ENCODE results near the gene MUC5AC.
"Not testable (repeated sequence)": the region's sequence is repeated elsewhere in the genome, so short reads cannot be mapped to it uniquely, and the experiment has no call there.

Gene MUC5AC

GRCh38 chr11:1236316-1237127, 78.8 kb downstream of the MUC5AC start:
- DNase-seq (ENCODE audit: low read depth): no peak

GRCh38 chr11:1237128-1237580, 79.4 kb downstream of the MUC5AC start:
- DNase-seq (ENCODE audit: low read depth): no peak

- DNase-seq (ENCODE audit: low read depth): no peak
Observed at GRCh38 chr11:1237851-1238250, 80.1 kb downstream of the MUC5AC start.

- DNase-seq (ENCODE audit: low read depth): no peak
Observed at GRCh38 chr11:1238767-1239595, 81.2 kb downstream of the MUC5AC start.

GRCh38 chr11:1239596-1240205, 81.9 kb downstream of the MUC5AC start:
- DNase-seq (ENCODE audit: low read depth): no peak

GRCh38 chr11:1240771-1241170, 83.0 kb downstream of the MUC5AC start:
- no peak for DNase-seq (ENCODE audit: low read depth)

- DNase-seq (ENCODE audit: low read depth): no peak
Observed at GRCh38 chr11:1241706-1242105, 84.0 kb downstream of the MUC5AC start.

GRCh38 chr11:1242289-1242688, 84.5 kb downstream of the MUC5AC start:
- DNase-seq (ENCODE audit: low read depth): no peak

- DNase-seq (ENCODE audit: low read depth): not testable (repeated sequence)
Observed at GRCh38 chr11:1242751-1243150, 85.0 kb downstream of the MUC5AC start.

GRCh38 chr11:1243521-1243920, 85.8 kb downstream of the MUC5AC start:
- not testable (repeated sequence) for DNase-seq (ENCODE audit: low read depth)

GRCh38 chr11:1244557-1244956, 86.8 kb downstream of the MUC5AC start:
- not testable (repeated sequence) for DNase-seq (ENCODE audit: low read depth)

GRCh38 chr11:1245717-1246116, 88.0 kb downstream of the MUC5AC start:
- not testable (repeated sequence) for DNase-seq (ENCODE audit: low read depth)

- not testable (repeated sequence) for DNase-seq (ENCODE audit: low read depth)
Observed at GRCh38 chr11:1246301-1246700, 88.5 kb downstream of the MUC5AC start.

- DNase-seq (ENCODE audit: low read depth): not testable (repeated sequence)
Observed at GRCh38 chr11:1247026-1247425, 89.3 kb downstream of the MUC5AC start.

- not testable (repeated sequence) for DNase-seq (ENCODE audit: low read depth)
Observed at GRCh38 chr11:1248951-1249350, 91.2 kb downstream of the MUC5AC start.

GRCh38 chr11:1250411-1250810, 92.7 kb downstream of the MUC5AC start:
- DNase-seq (ENCODE audit: low read depth): not testable (repeated sequence)

All from EH (cell line).